OCI-LY7 (cell line): ENCODE measurements around the gene MBD3. TPM values are rescaled to one million over a fixed set of nuclear protein-coding genes. Genes with fewer than 3 reads are reported as not detected.

Source experiments
- BruUV-seq: library from RNA; stranded (reverse); fragments of 400-500 nt; replicated peaks from 2 replicates; lab custom pipeline; 2021; lab: Mats Ljungman, UMichigan
- CTCF ChIA-PET: fragments of 300-600 bp; sonication (Branson Sonifier 250); formaldehyde crosslinking; loops from one replicate; lab custom pipeline; 2022; ENCODE audit warnings: antibody characterized with exemption; ENCODE audit not compliant: unreplicated experiment; lab: Charles Lee
- POLR2A ChIA-PET: fragments of 300-600 bp; sonication (Branson Sonifier 250); formaldehyde crosslinking; loops from one replicate; lab custom pipeline; 2022; ENCODE audit warnings: antibody characterized with exemption; lab: Charles Lee
- DNase-seq: peaks from one replicate; pipeline ENCODE4 v3.0.0-alpha.2; 2015; ENCODE audit warnings: low spot score
- H2AFZ ChIP-seq: fragments of 200-600 bp; sonication (generic), shearing (Covaris generic); 2 replicates; pipeline ENCODE4 v1.6.1; 2014; ENCODE audit warnings: mild to moderate bottlenecking, antibody characterized with exemption, low read length, moderate library complexity
- H3K27ac ChIP-seq: fragments of 200-600 bp; sonication (generic); 2 replicates; pipeline ENCODE4 v1.5.1; 2014; ENCODE audit warnings: mixed run types, low read depth, mild to moderate bottlenecking, moderate library complexity, low read length, inconsistent platforms; ENCODE audit not compliant: poor library complexity, severe bottlenecking
- H3K36me3 ChIP-seq: fragments of 200-600 bp; sonication (generic); 2 replicates; pipeline ENCODE4 v1.6.1; 2014; ENCODE audit warnings: mild to moderate bottlenecking, antibody characterized with exemption, low read length, moderate library complexity, mixed read lengths; ENCODE audit not compliant: insufficient read depth
- H3K4me1 ChIP-seq: fragments of 200-600 bp; sonication (generic); 2 replicates; pipeline ENCODE4 v1.5.1; 2014; ENCODE audit warnings: mild to moderate bottlenecking, low read length; ENCODE audit not compliant: insufficient read depth, poor library complexity, severe bottlenecking
- H3K4me2 ChIP-seq: fragments of 200-600 bp; sonication (generic); 2 replicates; pipeline ENCODE4 v1.6.1; 2014; ENCODE audit warnings: mild to moderate bottlenecking, low read length
- H3K4me3 ChIP-seq: fragments of 200-600 bp; sonication (generic); 2 replicates; pipeline ENCODE4 v1.5.1; 2014; ENCODE audit warnings: mild to moderate bottlenecking, low read depth, low read length; ENCODE audit not compliant: poor library complexity, severe bottlenecking
- H3K79me2 ChIP-seq: fragments of 200-600 bp; sonication (generic); 2 replicates; pipeline ENCODE4 v1.6.1; 2016; ENCODE audit warnings: low read depth, mild to moderate bottlenecking, low read length, moderate library complexity, mixed read lengths; ENCODE audit not compliant: insufficient read depth
- H3K9me2 ChIP-seq: fragments of 200-600 bp; sonication (generic); 2 replicates; pipeline ENCODE4 v1.6.1; 2016; ENCODE audit warnings: mild to moderate bottlenecking, low read length, mixed read lengths; ENCODE audit not compliant: insufficient read depth
- H3K9me3 ChIP-seq: fragments of 200-600 bp; sonication (generic); 2 replicates; pipeline ENCODE4 v1.6.1; 2014; ENCODE audit warnings: mild to moderate bottlenecking, mixed run types, low read length, mixed read lengths
- H4K20me1 ChIP-seq: fragments of 200-600 bp; sonication (generic); 2 replicates; pipeline ENCODE4 v1.6.1; 2014; ENCODE audit warnings: mild to moderate bottlenecking, antibody characterized with exemption, low read length, moderate library complexity, mixed read lengths; ENCODE audit not compliant: insufficient read depth
- CTCF ChIP-seq: fragments of 200-600 bp; sonication (generic); conservative IDR thresholded peaks from 2 replicates; pipeline ENCODE4 v1.5.1; 2014; ENCODE audit warnings: mild to moderate bottlenecking, antibody characterized with exemption, low read length, moderate library complexity, mixed read lengths
- EZH2phosphoT487 ChIP-seq: fragments of 200-600 bp; sonication (generic); IDR thresholded peaks from 2 replicates; pipeline ENCODE4 v1.6.1; 2018; ENCODE audit warnings: low read depth, borderline replicate concordance, mild to moderate bottlenecking, mixed run types, antibody characterized with exemption, low read length, moderate library complexity, mixed read lengths
- intact Hi-C: fragments of 100-400 bp; cut with micrococcal nuclease; formaldehyde crosslinking; loops from one replicate; pipeline ENCODE4 v1.10.0; 2022; ENCODE audit not compliant: unreplicated experiment
- total RNA-seq, 2 experiments: library from RNA; depleted of rRNA in 1 of 2; stranded (reverse); fragments of >200 nt in 1 of 2; shearing (Covaris generic) in 1 of 2; gene quantifications; 2 replicates each; pipeline ENCODE4 v1.2.3, GENCODE V29; 2014 to 2022

The MBD3 gene
- total RNA-seq, 2 experiments from 2014 or later = 168 to 172 TPM

- peak overlapping the region; percentile 88 for H3K27ac ChIP-seq
- no peaks in the 10 kb centered on the region for H3K9me3 ChIP-seq
- intact Hi-C loops = no loop called here
- ChIA-PET POLR2A (no interaction called here), CTCF (no interaction called here)
- H3K79me2 ChIP-seq = no peaks in the 10 kb centered on the region; the same call in 1 of the 2 replicates
- peak overlapping the region; percentile 37; the same call in 1 of the 2 replicates for H3K4me2 ChIP-seq
- no peaks in the 10 kb centered on the region for H3K9me2 ChIP-seq
- peaks cover 84% of the 10 kb centered on the region for H3K4me1 ChIP-seq
- H3K36me3 ChIP-seq = peaks cover 75% of the 10 kb centered on the region
- no peak overlapping the region for H2AFZ ChIP-seq
- H4K20me1 ChIP-seq = no peaks in the 10 kb centered on the region
- no peak for DNase-seq
- no peak for TF ChIP-seq CTCF
- TF ChIP-seq EZH2phosphoT487 = no peak
- no TSS peak for BruUV-seq
- no peak overlapping the region for H3K4me3 ChIP-seq
Measured at GRCh38 chr19:1610579-1610978, 17.9 kb upstream of the MBD3 start.

GRCh38 chr19:1609680-1610474, 17.2 kb upstream of the MBD3 start:
- DNase-seq = no peak
- Histone ChIP-seq H4K20me1 (no peaks in the 10 kb centered on the region), H3K9me2 (no peaks in the 10 kb centered on the region), H3K36me3 (peaks cover 68% of the 10 kb centered on the region), H3K27ac (peak overlapping the region; percentile 88), H3K4me1 (peaks cover 84% of the 10 kb centered on the region), H3K4me3 (no peak overlapping the region), H2AFZ (no peak overlapping the region), H3K9me3 (no peaks in the 10 kb centered on the region), H3K4me2 (no peak overlapping the region), H3K79me2 (peaks cover 3% of the 10 kb centered on the region)
- TSS peak; percentile 25 for BruUV-seq
- CTCF ChIA-PET = no interaction called here
- intact Hi-C loops = loop anchor here (5.0 kb wide), 1 partner anchor 202 kb away; the partner anchor contains the start of gene ATP8B3
- no peak for TF ChIP-seq CTCF
- no peak for TF ChIP-seq EZH2phosphoT487
- POLR2A ChIA-PET = no interaction called here

- peak; percentile 49 for DNase-seq
- Histone ChIP-seq H4K20me1 (no peaks in the 10 kb centered on the region), H3K36me3 (peaks cover 59% of the 10 kb centered on the region), H3K9me3 (no peaks in the 10 kb centered on the region), H3K79me2 (peaks cover 11% of the 10 kb centered on the region), H2AFZ (no peak overlapping the region), H3K4me1 (peaks cover 85% of the 10 kb centered on the region), H3K4me3 (no peak overlapping the region), H3K27ac (peak overlapping the region; percentile 88), H3K9me2 (no peaks in the 10 kb centered on the region), H3K4me2 (peak overlapping the region; percentile 24; the same call in 1 of the 2 replicates)
- ChIA-PET CTCF (no interaction called here), POLR2A (no interaction called here)
- intact Hi-C loops = loop anchor here (5.0 kb wide), 1 partner anchor 203 kb away; the partner anchor contains the start of gene ATP8B3
- TF ChIP-seq EZH2phosphoT487 = no peak
- no peak for TF ChIP-seq CTCF
- no TSS peak for BruUV-seq
Measured at GRCh38 chr19:1609103-1609396, 16.4 kb upstream of the MBD3 start.
